NCI-H345 treated with DMSO at 0.1 percent for 48 hours (cell line): ENCODE data around the gene EGR4.

Experiments
- DNase-seq: peaks from one replicate; lab custom pipeline; 2025; ENCODE audit not compliant: unreplicated experiment; lab: John Stamatoyannopoulos, UW

The EGR4 gene

GRCh38 chr2:73250872-73251846 lies 42.2 kb downstream of the EGR4 start:
- DNase-seq, result no peak

DNA sequence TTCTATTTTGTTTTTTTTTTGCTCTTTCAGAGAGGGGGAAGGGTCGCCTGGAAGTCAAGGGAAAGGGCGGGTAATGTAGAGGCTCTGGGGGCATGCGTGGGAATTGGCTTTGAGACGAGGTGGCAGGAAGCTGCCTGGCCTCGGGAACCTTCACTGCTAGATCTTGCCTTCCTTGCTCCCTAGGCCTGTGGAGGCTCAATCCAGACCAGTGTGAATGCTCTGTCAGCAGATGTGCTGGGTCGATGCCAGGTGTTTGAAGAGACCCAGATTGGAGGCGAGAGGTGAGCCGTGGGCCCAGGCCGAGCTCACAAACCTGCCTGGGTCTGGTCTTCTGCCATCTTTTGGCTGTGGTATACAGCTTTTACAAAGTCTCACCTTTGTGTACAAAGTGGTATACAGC lies 43.7 kb downstream of the EGR4 start:
- no peak for DNase-seq

DNA sequence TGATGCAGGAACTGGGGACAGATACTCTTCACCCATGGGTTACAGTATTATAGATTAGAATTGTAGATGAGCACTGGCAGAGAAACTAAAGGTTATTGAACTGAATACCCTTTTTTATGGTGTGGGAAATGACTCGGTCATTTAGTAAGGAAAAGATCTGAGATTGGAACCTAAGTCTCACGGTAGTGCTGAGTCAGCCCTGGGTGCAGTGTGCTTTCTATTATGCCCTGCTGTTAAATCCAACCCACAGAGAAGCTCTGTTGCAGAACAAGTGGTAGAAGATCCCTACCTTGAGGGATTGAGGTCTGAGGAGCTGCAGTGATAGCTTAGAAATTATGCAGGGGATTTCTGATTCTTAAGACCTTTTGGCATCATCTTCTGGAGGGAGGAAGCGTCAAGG lies 46.5 kb downstream of the EGR4 start:
- no peak for DNase-seq

DNA sequence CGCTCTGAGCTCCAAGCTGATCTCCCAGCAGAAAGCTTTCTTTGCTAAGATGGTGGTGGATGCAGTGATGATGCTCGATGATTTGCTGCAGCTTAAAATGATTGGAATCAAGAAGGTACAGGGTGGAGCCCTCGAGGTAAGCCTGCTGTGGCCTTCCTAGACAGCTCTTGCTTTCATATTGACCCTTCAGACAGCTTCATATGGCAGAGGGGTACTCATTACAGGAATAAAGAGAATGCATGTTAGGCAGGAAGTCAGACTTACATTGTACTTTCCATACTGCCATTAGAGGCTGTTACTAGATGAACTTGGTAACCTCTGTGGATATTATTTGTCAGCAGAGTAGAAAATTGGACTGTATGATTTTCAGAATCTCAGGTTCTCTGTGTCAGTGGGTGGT lies 48.8 kb downstream of the EGR4 start:
- DNase-seq, result no peak

- DNase-seq, result no peak
Measured at GRCh38 chr2:73243884-73244570, 49.3 kb downstream of the EGR4 start.
